Effector memory CD4-positive, alpha-beta T cell (primary cell): ENCODE results near the gene MEF2D.

Source experiments
- DNase-seq, 3 donors: peaks; one replicate each; pipeline ENCODE4 v3.0.0-alpha.2; 2020
- H3K27ac ChIP-seq: 2 replicates; pipeline ENCODE4 v1.7.0; 2013; ENCODE audit warnings: mild to moderate bottlenecking, low read length, moderate library complexity; ENCODE audit not compliant: insufficient read depth, poor library complexity, severe bottlenecking
- H3K27me3 ChIP-seq: replicated peaks from 2 replicates; pipeline ENCODE4 v1.7.0; 2013; ENCODE audit warnings: mild to moderate bottlenecking, low read length; ENCODE audit not compliant: insufficient read depth, control insufficient read depth, poor library complexity, severe bottlenecking
- H3K36me3 ChIP-seq: 2 replicates; pipeline ENCODE4 v1.7.0; 2013; ENCODE audit warnings: mild to moderate bottlenecking, low read length, moderate library complexity; ENCODE audit not compliant: control insufficient read depth, insufficient read depth
- H3K4me1 ChIP-seq: 2 replicates; pipeline ENCODE4 v1.7.0; 2013; ENCODE audit warnings: low read length, mild to moderate bottlenecking; ENCODE audit not compliant: control insufficient read depth, insufficient read depth, poor library complexity, severe bottlenecking
- H3K4me3 ChIP-seq: 2 replicates; pipeline ENCODE4 v1.7.0; 2013; ENCODE audit warnings: low read length, low read depth, mild to moderate bottlenecking; ENCODE audit not compliant: insufficient read depth, poor library complexity, severe bottlenecking
- H3K9me3 ChIP-seq: 2 replicates; pipeline ENCODE4 v1.7.0; 2013; ENCODE audit warnings: mild to moderate bottlenecking, low read length, moderate library complexity; ENCODE audit not compliant: control insufficient read depth

Gene MEF2D

DNA sequence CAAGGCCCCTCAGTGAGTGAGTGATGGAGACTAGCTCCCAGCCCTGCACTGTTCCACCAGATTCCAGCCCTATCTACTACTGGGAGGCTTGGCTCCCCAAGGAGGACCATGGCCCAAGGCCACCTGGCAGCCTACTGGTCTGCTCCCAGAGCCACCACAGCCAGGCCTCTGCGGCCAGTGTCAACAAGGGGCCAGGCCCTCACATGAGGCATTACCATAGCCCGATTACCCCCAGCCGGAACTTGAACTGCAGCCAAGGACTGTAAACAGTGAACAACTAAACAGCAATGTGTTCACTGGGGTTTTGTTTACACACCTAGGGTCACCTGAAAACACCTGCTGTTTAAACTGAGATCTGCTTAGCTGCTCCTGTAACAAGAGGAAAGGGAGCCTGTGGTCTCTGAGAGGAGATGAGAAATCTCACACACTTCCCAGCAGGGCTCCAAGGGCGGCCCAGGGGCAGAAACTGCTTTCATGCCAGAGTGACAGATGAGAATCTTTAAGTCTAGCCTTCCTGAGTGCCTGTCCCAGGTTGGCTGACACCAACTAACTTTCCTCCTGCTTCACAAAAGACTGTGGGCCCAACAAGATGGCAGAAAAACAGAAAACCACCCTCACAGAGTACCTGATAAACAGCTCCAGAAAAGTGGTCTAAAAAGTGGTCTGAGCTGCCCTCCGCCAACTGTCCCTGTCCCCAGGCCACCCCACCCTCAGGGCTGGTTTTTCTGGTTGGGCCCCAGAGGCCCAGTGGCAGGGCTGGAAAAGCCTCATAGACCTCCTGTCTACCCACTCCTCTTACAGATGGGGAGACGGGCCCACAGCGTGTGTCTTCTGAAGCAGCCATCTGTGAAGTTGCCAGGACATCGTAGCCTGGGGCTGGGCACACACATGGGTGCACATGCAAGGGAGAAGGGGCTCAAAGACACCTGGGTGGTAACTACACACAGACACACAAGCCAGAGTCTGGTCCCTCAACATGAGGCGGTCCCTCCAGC lies 28.8 kb downstream of the MEF2D start:
- H3K4me1 ChIP-seq: no peaks in the 10 kb centered on the region
- H3K27ac ChIP-seq: no peak overlapping the region
- no peak overlapping the region for H3K4me3 ChIP-seq
- peaks cover 88% of the 10 kb centered on the region for H3K36me3 ChIP-seq
- H3K9me3 ChIP-seq: no peaks in the 10 kb centered on the region
- H3K27me3 ChIP-seq: no peaks in the 10 kb centered on the region
- DNase-seq: no peak

- peaks cover 89% of the 10 kb centered on the region for H3K36me3 ChIP-seq
- no peaks in the 10 kb centered on the region for H3K4me1 ChIP-seq
- no peak overlapping the region for H3K27ac ChIP-seq
- no peak overlapping the region for H3K4me3 ChIP-seq
- DNase-seq: no peak
- no peaks in the 10 kb centered on the region for H3K27me3 ChIP-seq
- no peaks in the 10 kb centered on the region for H3K9me3 ChIP-seq
These were observed 30.1 kb downstream of the MEF2D start for GRCh38 chr1:156470473-156470872.

DNA sequence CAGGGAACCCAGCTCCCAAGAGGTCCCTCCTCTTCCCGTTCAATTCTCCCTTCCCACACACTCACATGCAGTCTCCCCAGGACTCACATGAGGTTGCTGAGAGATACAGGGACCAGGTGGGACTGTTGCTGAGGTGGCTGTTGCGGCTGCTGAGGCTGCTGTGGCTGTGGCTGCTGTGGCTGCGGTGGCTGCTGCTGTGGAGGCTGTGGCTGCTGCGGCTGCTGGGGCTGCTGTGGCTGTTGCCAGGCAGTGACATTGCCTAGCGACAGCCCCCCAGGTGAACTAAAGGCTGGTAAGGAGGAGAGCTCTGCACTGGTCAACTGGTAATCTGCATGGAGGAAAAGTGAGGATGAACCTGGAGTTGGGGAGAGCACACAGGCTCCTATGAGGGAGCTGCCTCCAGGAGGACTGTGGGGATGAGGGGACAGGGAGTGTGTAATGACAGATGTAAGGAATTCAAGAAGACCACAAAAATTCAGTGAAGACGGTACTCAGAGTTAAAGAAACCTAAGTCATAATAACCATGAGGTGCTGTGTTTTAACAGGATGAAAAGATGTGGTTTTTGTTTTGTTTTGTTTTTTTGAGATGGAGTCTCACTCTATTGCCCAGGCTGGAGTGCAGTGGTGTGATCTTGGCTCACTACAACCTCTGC lies 31.8 kb downstream of the MEF2D start:
- H3K36me3 ChIP-seq: peaks cover 82% of the 10 kb centered on the region
- no peak overlapping the region for H3K4me3 ChIP-seq
- H3K27me3 ChIP-seq: no peaks in the 10 kb centered on the region
- no peaks in the 10 kb centered on the region for H3K9me3 ChIP-seq
- H3K4me1 ChIP-seq: no peaks in the 10 kb centered on the region
- DNase-seq: no peak
- H3K27ac ChIP-seq: no peak overlapping the region

DNA sequence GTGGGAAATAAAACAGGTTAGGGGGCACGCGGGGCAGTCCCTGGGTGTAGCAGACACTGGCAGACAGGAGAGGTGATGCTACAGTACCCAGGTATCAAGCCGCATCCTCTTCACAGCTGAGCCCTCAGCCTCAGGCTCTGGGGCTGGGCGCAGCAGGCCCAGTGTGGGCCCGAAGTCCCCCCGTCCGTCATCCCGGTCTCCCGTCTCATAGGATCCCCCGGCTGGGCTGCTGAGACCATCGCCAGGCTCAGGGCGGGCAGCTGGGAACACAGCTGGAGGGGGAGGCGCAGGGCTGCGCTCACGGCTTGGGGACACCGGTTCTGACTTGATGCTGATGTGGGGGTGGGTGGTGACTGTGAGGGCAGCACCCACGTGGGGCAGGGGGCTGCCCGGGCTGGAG lies 32.7 kb downstream of the MEF2D start:
- no peaks in the 10 kb centered on the region for H3K4me1 ChIP-seq
- peaks cover 75% of the 10 kb centered on the region for H3K36me3 ChIP-seq
- H3K27ac ChIP-seq: no peak overlapping the region
- H3K9me3 ChIP-seq: no peaks in the 10 kb centered on the region
- no peaks in the 10 kb centered on the region for H3K27me3 ChIP-seq
- DNase-seq: no peak
- no peak overlapping the region for H3K4me3 ChIP-seq

DNA sequence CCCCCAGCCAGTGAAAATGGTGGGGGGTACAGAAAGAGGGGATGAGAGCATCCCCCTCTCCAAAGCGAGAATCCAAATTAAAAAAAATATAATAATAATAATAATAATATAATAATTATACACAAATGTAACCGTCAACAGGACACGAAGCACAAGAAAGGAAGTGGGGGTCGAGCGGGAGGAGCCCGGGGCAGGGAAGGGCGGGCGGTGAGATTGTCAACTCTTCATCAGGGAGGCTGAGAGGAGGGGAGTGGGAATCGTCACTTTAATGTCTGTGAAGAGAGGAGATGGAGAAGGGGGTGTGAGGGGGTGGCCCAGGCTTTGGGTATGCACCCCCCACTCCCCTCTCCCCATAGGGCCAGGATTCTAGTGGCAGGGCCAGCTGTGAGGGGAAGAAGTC lies 33.2 kb downstream of the MEF2D start:
- DNase-seq: no peak
- Histone ChIP-seq H3K27me3 (no peaks in the 10 kb centered on the region), H3K4me1 (no peaks in the 10 kb centered on the region), H3K27ac (no peak overlapping the region), H3K9me3 (no peaks in the 10 kb centered on the region), H3K36me3 (peaks cover 74% of the 10 kb centered on the region), H3K4me3 (no peak overlapping the region)

DNA sequence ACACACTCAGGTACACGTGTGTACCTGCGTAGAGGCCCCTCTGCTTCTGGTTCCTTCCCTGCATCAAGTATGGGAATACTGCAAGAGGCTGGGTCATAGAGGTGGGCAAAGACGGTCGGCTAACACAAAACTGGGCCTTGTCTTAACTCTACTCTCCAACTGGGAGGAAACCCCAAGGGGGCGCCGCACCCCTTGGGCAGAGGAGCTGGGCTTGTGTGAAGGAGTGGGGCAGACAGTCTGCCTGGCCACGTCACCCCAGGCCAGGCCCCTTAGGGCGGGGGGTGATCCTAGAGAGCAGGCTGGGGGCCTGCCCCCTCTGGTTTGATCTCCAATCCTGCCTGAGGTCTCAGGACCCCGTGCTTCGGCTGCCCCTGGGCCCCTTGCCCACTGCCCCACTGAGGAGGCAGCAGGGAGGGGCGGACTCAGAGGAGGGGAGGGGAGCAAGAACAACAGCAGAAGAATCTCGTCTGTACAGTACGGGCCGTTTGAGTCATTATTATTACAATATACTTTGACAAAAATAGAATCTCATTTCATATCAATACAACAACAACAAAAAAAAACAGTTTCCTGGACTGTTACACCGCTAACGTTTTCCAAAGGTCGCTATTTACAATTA lies 34.7 kb downstream of the MEF2D start:
- no peak overlapping the region for H3K4me3 ChIP-seq
- H3K27me3 ChIP-seq: no peaks in the 10 kb centered on the region
- H3K4me1 ChIP-seq: no peaks in the 10 kb centered on the region
- H3K9me3 ChIP-seq: no peaks in the 10 kb centered on the region
- no peak for DNase-seq
- H3K27ac ChIP-seq: no peak overlapping the region
- peaks cover 62% of the 10 kb centered on the region for H3K36me3 ChIP-seq

DNA sequence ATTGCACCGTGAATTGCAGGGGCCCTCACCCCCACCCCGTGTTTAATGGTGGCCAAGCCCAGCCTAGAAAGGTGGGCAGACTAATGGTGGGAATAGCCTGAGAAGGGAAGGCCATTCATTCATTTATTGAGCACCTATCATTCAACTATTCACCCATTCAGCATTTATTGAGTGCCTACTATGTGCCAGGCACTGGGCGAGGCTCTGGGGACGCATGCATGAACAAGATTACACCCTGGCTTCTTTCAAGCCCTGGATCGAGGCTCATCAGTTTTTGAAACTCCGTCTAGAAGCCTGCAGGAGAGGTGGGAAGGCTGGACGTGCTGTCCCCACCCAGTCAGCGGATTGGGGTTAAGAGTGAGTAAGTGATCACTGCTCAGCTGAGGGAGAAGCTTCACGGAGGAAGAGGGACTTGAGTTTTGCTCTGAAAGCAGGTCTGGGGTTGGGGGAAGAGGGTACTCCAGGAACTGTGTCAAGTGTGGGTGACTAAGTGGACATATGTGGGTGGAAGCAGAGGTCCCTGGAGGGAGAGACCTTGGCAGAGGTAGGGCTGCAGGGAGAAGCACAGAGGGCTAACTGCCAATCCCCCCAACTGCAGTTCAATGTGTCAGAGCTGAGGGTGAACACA lies 35.6 kb downstream of the MEF2D start:
- no peaks in the 10 kb centered on the region for H3K9me3 ChIP-seq
- H3K36me3 ChIP-seq: peaks cover 56% of the 10 kb centered on the region
- DNase-seq: no peak
- H3K27ac ChIP-seq: no peak overlapping the region
- no peaks in the 10 kb centered on the region for H3K4me1 ChIP-seq
- H3K27me3 ChIP-seq: no peaks in the 10 kb centered on the region
- no peak overlapping the region for H3K4me3 ChIP-seq

GRCh38 chr1:156464335-156464734 lies 36.2 kb downstream of the MEF2D start:
- H3K4me1 ChIP-seq: no peaks in the 10 kb centered on the region
- H3K27ac ChIP-seq: no peak overlapping the region
- peaks cover 49% of the 10 kb centered on the region for H3K36me3 ChIP-seq
- H3K9me3 ChIP-seq: no peaks in the 10 kb centered on the region
- no peak for DNase-seq
- H3K27me3 ChIP-seq: no peaks in the 10 kb centered on the region
- no peak overlapping the region for H3K4me3 ChIP-seq

DNA sequence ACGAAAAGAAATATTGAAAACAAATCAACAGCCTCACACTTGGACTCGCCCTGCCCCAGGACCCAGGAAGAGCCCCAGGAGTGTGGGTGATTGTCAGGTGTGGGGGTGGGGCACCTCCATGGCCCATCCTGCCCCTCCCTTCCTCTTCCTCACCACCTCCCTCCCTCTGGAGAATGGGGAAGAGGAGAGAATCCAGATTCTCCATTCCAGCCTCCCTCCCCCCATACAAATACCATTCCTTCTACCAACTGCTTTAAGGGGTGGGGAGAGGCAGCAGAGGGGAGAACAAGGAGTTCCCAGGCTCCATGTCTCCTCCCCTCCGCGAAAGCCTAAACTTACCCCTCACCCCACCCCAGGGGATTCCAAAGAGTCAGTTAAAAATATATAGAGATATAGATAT lies 36.7 kb downstream of the MEF2D start:
- Histone ChIP-seq H3K9me3 (no peaks in the 10 kb centered on the region), H3K36me3 (peaks cover 46% of the 10 kb centered on the region), H3K27me3 (no peaks in the 10 kb centered on the region), H3K4me3 (no peak overlapping the region), H3K27ac (no peak overlapping the region), H3K4me1 (no peaks in the 10 kb centered on the region)
- no peak for DNase-seq
